Uterus (tissue), 4 donors: ENCODE data around the gene RIOK1. TPM values are rescaled to one million over a fixed set of nuclear protein-coding genes. Genes with fewer than 3 reads are reported as not detected.

Source experiments
- DNase-seq, 2 donors: peaks; one replicate each; pipeline ENCODE4 v3.0.0-alpha.2; 2019 to 2020
- H3K27ac ChIP-seq, 2 donors: fragments of 200-600 bp; sonication (generic); 1 replicate in 1 of 2; 2 replicates in 1 of 2; pipeline ENCODE4 v1.5.1; 2016 to 2018
- H3K27me3 ChIP-seq, 2 donors: fragments of 200-600 bp; sonication (generic); one replicate each; pipeline ENCODE4 v1.5.1; 2018 to 2019; ENCODE audit warnings: control low read depth in 1 of 2
- H3K36me3 ChIP-seq, 2 donors: fragments of 200-600 bp; sonication (generic); one replicate each; pipeline ENCODE4 v1.5.1; 2019; ENCODE audit warnings: control low read depth in 1 of 2
- H3K4me1 ChIP-seq, 2 donors: fragments of 200-600 bp; sonication (generic); one replicate each; pipeline ENCODE4 v1.5.1; 2018 to 2019; ENCODE audit warnings: control low read depth in 1 of 2
- H3K4me3 ChIP-seq, 2 donors: fragments of 200-600 bp; sonication (generic); 1 replicate in 1 of 2; 2 replicates in 1 of 2; pipeline ENCODE4 v1.5.1; 2018 to 2019; ENCODE audit warnings: mild to moderate bottlenecking in 1 of 2
- H3K9me3 ChIP-seq, 2 donors: fragments of 200-600 bp; sonication (generic); one replicate each; pipeline ENCODE4 v1.5.1; 2019; ENCODE audit warnings: control low read depth in 1 of 2
- POLR2A ChIP-seq, 2 donors: fragments of 450-650 bp; IDR thresholded peaks; one replicate each; pipeline ENCODE4 v1.6.1; 2016; ENCODE audit warnings: antibody characterized with exemption in 2 of 2, mild to moderate bottlenecking in 1 of 2, moderate library complexity in 1 of 2
- intact Hi-C: fragments of 100-400 bp; cut with DNase I; formaldehyde crosslinking; loops from one replicate; pipeline ENCODE4 v1.15.1; 2023; ENCODE audit warnings: low total_unique reads
- total RNA-seq, 4 donors: library from RNA; depleted of rRNA in 3 of 4; stranded (reverse); fragments of >200 nt in 3 of 4; gene quantifications; one replicate each; pipeline versions ENCODE4 v1.1.0 to v1.2.4, GENCODE V29; 2014 to 2023
- TF ChIP-seq, protein P1 (sequence below), 4 experiments: fragments of 200-600 bp in 2 of 4; fragments of 450-650 bp in 2 of 4; sonication (generic) in 2 of 4; IDR thresholded peaks; one replicate each; pipeline ENCODE4 v1.5.1; 2016 to 2019; ENCODE audit warnings: antibody characterized with exemption in 4 of 4, mild to moderate bottlenecking in 2 of 4, moderate library complexity in 1 of 4
- donor health status: DM: yes; HTN: yes; CAD: no.

Gene RIOK1
- total RNA-seq, 4 donors from 2014 or later, result 11.5 to 58.4 (median 22.8) TPM

DNA sequence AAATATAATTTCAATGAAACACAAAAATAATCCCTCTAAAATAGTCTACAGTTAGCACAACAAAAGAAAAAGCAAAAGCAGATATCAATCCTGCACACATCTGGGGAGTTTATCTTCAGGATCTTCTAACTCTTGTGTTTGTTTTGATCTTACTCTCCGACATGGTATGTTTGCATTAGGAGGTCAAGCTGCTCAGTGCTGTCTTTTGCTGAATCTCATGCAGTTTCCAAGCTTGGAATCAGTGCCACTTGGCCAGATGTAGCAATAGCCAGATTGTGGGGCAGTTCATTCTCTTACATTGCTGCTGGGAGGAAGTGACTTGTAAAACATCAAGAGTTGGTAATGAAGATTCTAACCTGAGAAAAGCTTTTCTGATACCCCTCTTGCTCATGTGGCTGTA lies 29.5 kb downstream of the RIOK1 start:
- Histone ChIP-seq H3K4me1 (no peaks in the 10 kb centered on the region), H3K9me3 (no peaks in the 10 kb centered on the region), H3K4me3 (no peak overlapping the region), H3K27ac (no peak overlapping the region), H3K36me3 (no peaks in the 10 kb centered on the region), H3K27me3 (no peaks in the 10 kb centered on the region)
- TF ChIP-seq POLR2A (IDR thresholded peaks at IDR 0.05), result no peak
- TF ChIP-seq, protein P1, sequence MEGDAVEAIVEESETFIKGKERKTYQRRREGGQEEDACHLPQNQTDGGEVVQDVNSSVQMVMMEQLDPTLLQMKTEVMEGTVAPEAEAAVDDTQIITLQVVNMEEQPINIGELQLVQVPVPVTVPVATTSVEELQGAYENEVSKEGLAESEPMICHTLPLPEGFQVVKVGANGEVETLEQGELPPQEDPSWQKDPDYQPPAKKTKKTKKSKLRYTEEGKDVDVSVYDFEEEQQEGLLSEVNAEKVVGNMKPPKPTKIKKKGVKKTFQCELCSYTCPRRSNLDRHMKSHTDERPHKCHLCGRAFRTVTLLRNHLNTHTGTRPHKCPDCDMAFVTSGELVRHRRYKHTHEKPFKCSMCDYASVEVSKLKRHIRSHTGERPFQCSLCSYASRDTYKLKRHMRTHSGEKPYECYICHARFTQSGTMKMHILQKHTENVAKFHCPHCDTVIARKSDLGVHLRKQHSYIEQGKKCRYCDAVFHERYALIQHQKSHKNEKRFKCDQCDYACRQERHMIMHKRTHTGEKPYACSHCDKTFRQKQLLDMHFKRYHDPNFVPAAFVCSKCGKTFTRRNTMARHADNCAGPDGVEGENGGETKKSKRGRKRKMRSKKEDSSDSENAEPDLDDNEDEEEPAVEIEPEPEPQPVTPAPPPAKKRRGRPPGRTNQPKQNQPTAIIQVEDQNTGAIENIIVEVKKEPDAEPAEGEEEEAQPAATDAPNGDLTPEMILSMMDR (IDR thresholded peaks at IDR 0.05), result no peak
- intact Hi-C loops, result no loop called here
- no peak for DNase-seq

DNA sequence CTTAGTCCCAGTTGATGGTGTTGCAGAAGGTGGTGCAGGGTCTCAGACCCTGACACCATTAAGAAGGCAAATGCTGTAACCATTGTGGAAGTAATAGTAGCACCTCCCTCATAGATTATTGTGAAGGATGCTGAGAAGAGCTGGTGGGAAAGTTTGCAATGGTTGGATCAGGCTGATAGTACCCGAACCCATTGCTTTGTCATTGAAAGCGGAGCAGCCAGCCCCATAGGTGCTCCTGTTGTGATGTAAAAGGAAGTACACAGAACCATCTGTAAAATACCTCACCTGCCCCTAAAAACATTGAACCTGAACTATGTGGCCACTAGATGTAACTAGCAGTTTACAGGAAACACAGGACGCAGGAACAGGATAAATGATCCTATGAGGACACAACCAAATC lies 31.5 kb downstream of the RIOK1 start:
- intact Hi-C loops, result no loop called here

DNA sequence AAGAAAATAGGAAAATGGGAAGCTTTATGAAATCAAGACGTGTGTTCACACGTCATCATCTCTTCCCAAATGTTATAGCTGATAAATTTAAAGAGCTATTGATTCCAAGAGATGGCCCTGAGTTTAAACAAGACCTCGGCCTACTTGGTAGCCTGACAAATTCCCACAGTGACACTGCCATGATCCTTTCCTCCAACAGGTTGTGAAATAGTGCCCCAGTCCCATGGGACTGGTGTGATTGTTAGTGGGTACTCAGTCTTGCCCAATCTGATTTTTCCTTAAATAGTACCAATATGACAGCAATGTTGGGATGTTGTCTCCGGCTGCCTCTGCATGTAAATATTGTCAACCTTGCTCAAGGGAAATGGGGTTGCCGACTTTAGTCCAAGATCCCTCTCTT lies 34.5 kb downstream of the RIOK1 start:
- Histone ChIP-seq H3K4me1 (no peaks in the 10 kb centered on the region), H3K36me3 (no peaks in the 10 kb centered on the region), H3K4me3 (no peak overlapping the region), H3K27me3 (no peaks in the 10 kb centered on the region), H3K9me3 (no peaks in the 10 kb centered on the region), H3K27ac (no peak overlapping the region)
- DNase-seq, result no peak
- TF ChIP-seq POLR2A (IDR thresholded peaks at IDR 0.05), result no peak
- TF ChIP-seq, protein P1 (IDR thresholded peaks at IDR 0.05), result no peak
- intact Hi-C loops, result no loop called here

More for the DNA sequence above, 31.5 kb downstream of the RIOK1 start:
- TF ChIP-seq POLR2A (IDR thresholded peaks at IDR 0.05), result no peak
- TF ChIP-seq, protein P1 (IDR thresholded peaks at IDR 0.05), result no peak
- no peak for DNase-seq
- no peaks in the 10 kb centered on the region for H3K36me3 ChIP-seq
- no peaks in the 10 kb centered on the region for H3K9me3 ChIP-seq
- H3K4me3 ChIP-seq, result no peak overlapping the region
- no peaks in the 10 kb centered on the region for H3K27me3 ChIP-seq
- H3K27ac ChIP-seq, result no peak overlapping the region
- no peaks in the 10 kb centered on the region for H3K4me1 ChIP-seq

DNA sequence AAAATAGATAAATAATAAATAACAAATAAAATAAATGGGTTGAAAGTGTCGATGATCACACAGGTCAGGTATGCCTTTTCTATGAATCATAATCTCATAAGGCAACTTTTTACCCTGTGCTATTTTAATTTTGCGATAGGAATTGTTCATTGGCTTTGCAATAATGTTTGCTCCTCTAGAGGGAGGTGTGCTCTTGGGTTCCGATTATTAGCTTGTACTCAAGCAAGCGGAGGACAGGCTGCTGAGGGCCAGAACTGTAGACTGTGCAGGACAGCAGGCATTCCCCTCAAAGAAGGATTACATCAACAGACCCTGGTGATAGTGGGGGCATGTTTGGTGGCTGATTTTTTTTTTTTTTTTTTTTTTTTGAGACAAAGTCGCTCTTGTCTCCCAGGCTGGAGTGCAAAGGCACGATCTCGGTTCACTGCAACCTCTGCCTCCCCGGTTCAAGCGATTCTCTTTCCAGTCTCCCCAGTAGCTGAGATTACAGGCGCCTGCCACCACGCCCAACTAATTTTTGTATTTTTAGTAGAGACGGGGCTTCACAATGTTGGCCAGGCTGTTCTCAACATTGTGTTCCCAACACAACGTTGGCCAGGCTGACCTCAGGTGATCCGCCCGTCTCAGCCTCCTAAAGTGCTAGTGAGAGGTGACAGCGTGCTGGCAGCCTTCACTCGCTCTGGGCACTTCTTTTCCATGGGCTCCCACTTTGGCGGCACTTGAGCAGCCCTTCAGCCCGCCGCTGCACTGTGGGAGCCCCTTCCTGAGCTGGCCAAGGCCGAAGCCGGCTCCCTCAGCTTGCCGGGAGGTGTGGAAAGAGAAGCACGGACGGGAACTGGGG lies 35.6 kb downstream of the RIOK1 start:
- Histone ChIP-seq H3K4me3 (no peak overlapping the region), H3K9me3 (no peaks in the 10 kb centered on the region), H3K27me3 (no peaks in the 10 kb centered on the region), H3K27ac (no peak overlapping the region), H3K4me1 (no peaks in the 10 kb centered on the region), H3K36me3 (no peaks in the 10 kb centered on the region)
- DNase-seq, result no peak
- TF ChIP-seq POLR2A (IDR thresholded peaks at IDR 0.05), result no peak
- TF ChIP-seq, protein P1 (IDR thresholded peaks at IDR 0.05), result no peak
- intact Hi-C loops, result no loop called here

DNA sequence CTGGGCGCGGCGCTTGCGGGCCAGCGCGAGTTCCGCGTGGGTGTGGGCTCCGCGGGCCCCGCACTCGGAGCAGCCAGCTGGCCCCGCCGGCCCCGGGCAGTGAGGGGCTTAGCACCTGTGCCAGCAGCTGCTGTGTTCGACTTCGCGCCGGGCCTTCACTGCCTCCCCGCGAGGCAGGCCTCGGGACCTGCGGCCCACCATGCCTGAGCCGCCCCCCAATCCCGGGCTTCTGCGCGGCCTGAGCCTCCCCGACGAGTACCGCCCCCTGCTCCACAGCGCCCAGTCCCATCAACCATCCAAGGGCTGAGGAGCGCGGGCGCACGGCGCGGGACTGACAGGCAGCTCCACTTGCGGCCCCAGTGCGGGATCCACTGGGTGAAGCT lies 36.2 kb downstream of the RIOK1 start:
- no peak overlapping the region for H3K4me3 ChIP-seq
- intact Hi-C loops, result no loop called here
- TF ChIP-seq POLR2A (IDR thresholded peaks at IDR 0.05), result no peak
- TF ChIP-seq, protein P1 (IDR thresholded peaks at IDR 0.05), result no peak
- H3K4me1 ChIP-seq, result no peaks in the 10 kb centered on the region
- H3K27me3 ChIP-seq, result no peaks in the 10 kb centered on the region
- no peak overlapping the region for H3K27ac ChIP-seq
- no peaks in the 10 kb centered on the region for H3K36me3 ChIP-seq
- H3K9me3 ChIP-seq, result no peaks in the 10 kb centered on the region
- no peak for DNase-seq
